OCI-LY1 (cell line): ENCODE measurements around the gene MAD1L1.
"Not testable (repeated sequence)": the region's sequence is repeated elsewhere in the genome, so short reads cannot be mapped to it uniquely, and the experiment has no call there.

Experiments
- H2AFZ ChIP-seq: fragments of 200-600 bp; sonication (generic), shearing (Covaris generic); 2 replicates; pipeline ENCODE4 v1.6.0; 2014; ENCODE audit warnings: antibody characterized with exemption, mild to moderate bottlenecking, low read length
- H3F3A ChIP-seq: fragments of 200-600 bp; sonication (generic), shearing (Covaris generic); 2 replicates; pipeline ENCODE4 v1.6.0; 2014; ENCODE audit warnings: mild to moderate bottlenecking, antibody characterized with exemption, low read length, moderate library complexity; ENCODE audit not compliant: insufficient read depth
- H3K27ac ChIP-seq: fragments of 200-600 bp; sonication (generic); 2 replicates; pipeline ENCODE4 v1.5.1; 2014; ENCODE audit warnings: low read length, mixed run types, mild to moderate bottlenecking, low read depth; ENCODE audit not compliant: poor library complexity, severe bottlenecking
- H3K27me3 ChIP-seq: fragments of 200-600 bp; sonication (generic); 2 replicates; pipeline ENCODE4 v1.6.0; 2014; ENCODE audit warnings: antibody characterized with exemption, mild to moderate bottlenecking, low read length, moderate library complexity; ENCODE audit not compliant: insufficient read depth
- H3K36me3 ChIP-seq: fragments of 200-600 bp; sonication (generic); 2 replicates; pipeline ENCODE4 v1.6.1; 2014; ENCODE audit warnings: mild to moderate bottlenecking, antibody characterized with exemption, low read length, moderate library complexity, mixed read lengths; ENCODE audit not compliant: insufficient read depth
- H3K4me1 ChIP-seq: fragments of 200-600 bp; sonication (generic); 2 replicates; pipeline ENCODE4 v1.5.1; 2014; ENCODE audit warnings: mild to moderate bottlenecking, low read length, moderate library complexity; ENCODE audit not compliant: insufficient read depth, severe bottlenecking
- H3K4me2 ChIP-seq: fragments of 200-600 bp; sonication (generic), shearing (Covaris generic); 2 replicates; pipeline ENCODE4 v1.6.1; 2014; ENCODE audit warnings: low read length
- H3K4me3 ChIP-seq: fragments of 200-600 bp; sonication (generic); 2 replicates; pipeline ENCODE4 v1.5.1; 2014; ENCODE audit warnings: low read length, low read depth, mild to moderate bottlenecking, mixed read lengths; ENCODE audit not compliant: poor library complexity, severe bottlenecking
- H3K79me2 ChIP-seq: fragments of 200-600 bp; shearing (Covaris generic); 2 replicates; pipeline ENCODE4 v1.6.1; 2016; ENCODE audit warnings: mixed run types, low read length, mixed read lengths; ENCODE audit not compliant: insufficient read depth
- H3K9ac ChIP-seq: fragments of 200-600 bp; sonication (generic), shearing (Covaris generic); 2 replicates; pipeline ENCODE4 v1.6.1; 2014; ENCODE audit warnings: mild to moderate bottlenecking, low read length, mixed read lengths
- H3K9me2 ChIP-seq: fragments of 200-600 bp; sonication (generic), shearing (Covaris generic); 2 replicates; pipeline ENCODE4 v1.6.1; 2014; ENCODE audit warnings: low read depth, mild to moderate bottlenecking, low read length, mixed read lengths
- H3K9me3 ChIP-seq: fragments of 200-600 bp; shearing (Covaris generic); 2 replicates; pipeline ENCODE4 v1.6.1; 2014; ENCODE audit warnings: low read length, mixed read lengths
- H4K20me1 ChIP-seq: fragments of 200-600 bp; sonication (generic), shearing (Covaris generic); 2 replicates; pipeline ENCODE4 v1.6.0; 2016; ENCODE audit warnings: mild to moderate bottlenecking, low read length; ENCODE audit not compliant: insufficient read depth
- EZH2 ChIP-seq: fragments of 200-600 bp; sonication (generic), shearing (Covaris generic); IDR thresholded peaks from 2 replicates; pipeline ENCODE4 v1.8.0; 2017; ENCODE audit warnings: borderline replicate concordance, mixed run types, mild to moderate bottlenecking, antibody characterized with exemption, low read length, moderate library complexity, mixed read lengths
- TF ChIP-seq, protein P1 (sequence below): fragments of 200-600 bp; sonication (generic), shearing (Covaris generic); IDR thresholded peaks from 2 replicates; pipeline ENCODE4 v1.5.1; 2017; ENCODE audit warnings: mild to moderate bottlenecking, antibody characterized with exemption, low read length, moderate library complexity, mixed read lengths

The MAD1L1 gene

GRCh38 chr7:1874590-1875391 lies 358.0 kb downstream of the MAD1L1 start:
- not testable (repeated sequence) for H3K79me2 ChIP-seq, H3K9me2 ChIP-seq, H3K4me1 ChIP-seq, H3K9ac ChIP-seq, H3K27me3 ChIP-seq, H3K27ac ChIP-seq, H3K4me3 ChIP-seq, H3K4me2 ChIP-seq, H2AFZ ChIP-seq, H3F3A ChIP-seq, H3K9me3 ChIP-seq, H4K20me1 ChIP-seq
- peaks cover 31% of the 10 kb centered on the region for H3K36me3 ChIP-seq

DNA sequence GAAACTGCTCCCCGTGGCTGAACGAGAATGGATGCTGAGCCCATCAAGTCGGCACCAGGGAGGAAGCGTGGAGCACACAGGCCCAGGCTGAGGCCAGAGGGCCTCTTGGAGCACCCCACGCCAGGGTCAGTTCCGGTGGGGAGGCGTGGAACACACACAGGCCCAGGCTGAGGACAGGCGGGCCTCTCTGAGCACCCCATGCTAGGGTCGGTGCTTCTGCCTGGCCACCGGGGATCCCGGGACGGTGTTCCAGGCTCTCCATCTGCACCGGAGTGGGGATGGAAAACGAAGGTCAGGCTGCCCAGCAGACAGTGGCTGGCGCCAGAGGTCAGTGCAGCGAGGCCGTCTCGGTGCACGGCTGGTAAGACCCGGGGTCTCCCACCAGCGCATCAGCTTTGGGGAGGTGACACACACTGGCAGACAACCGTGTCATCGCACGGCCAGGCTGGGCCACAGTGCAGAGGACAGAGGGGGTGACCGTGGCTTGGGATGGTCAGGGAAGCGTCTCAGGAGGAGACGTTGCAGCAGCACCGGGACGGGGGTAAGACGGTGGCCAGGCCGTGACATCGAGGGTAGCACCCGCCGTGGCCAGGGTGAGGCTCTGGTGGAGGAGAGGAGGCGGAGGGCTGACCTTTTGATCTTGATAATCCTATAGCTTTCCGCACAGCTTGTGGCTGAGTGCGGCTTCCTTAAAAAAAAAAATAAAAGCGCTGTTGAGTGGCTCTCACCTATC lies 358.7 kb downstream of the MAD1L1 start:
- Histone ChIP-seq H3K4me1 (no peaks in the 10 kb centered on the region), H4K20me1 (no peaks in the 10 kb centered on the region), H3K27me3 (no peaks in the 10 kb centered on the region), H3K4me2 (no peak overlapping the region), H3K4me3 (no peak overlapping the region), H3K27ac (no peak overlapping the region), H2AFZ (no peak overlapping the region), H3K9me2 (no peaks in the 10 kb centered on the region), H3K36me3 (peaks cover 24% of the 10 kb centered on the region), H3K9ac (no peak overlapping the region), H3K9me3 (0 out of 2 replicates have a peak, but pooled peaks cover 2% of the 10 kb centered on the region), H3F3A (no peaks in the 10 kb centered on the region), H3K79me2 (no peaks in the 10 kb centered on the region)
- TF ChIP-seq EZH2 = no peak
- TF ChIP-seq, protein P1, sequence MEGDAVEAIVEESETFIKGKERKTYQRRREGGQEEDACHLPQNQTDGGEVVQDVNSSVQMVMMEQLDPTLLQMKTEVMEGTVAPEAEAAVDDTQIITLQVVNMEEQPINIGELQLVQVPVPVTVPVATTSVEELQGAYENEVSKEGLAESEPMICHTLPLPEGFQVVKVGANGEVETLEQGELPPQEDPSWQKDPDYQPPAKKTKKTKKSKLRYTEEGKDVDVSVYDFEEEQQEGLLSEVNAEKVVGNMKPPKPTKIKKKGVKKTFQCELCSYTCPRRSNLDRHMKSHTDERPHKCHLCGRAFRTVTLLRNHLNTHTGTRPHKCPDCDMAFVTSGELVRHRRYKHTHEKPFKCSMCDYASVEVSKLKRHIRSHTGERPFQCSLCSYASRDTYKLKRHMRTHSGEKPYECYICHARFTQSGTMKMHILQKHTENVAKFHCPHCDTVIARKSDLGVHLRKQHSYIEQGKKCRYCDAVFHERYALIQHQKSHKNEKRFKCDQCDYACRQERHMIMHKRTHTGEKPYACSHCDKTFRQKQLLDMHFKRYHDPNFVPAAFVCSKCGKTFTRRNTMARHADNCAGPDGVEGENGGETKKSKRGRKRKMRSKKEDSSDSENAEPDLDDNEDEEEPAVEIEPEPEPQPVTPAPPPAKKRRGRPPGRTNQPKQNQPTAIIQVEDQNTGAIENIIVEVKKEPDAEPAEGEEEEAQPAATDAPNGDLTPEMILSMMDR = no peak

DNA sequence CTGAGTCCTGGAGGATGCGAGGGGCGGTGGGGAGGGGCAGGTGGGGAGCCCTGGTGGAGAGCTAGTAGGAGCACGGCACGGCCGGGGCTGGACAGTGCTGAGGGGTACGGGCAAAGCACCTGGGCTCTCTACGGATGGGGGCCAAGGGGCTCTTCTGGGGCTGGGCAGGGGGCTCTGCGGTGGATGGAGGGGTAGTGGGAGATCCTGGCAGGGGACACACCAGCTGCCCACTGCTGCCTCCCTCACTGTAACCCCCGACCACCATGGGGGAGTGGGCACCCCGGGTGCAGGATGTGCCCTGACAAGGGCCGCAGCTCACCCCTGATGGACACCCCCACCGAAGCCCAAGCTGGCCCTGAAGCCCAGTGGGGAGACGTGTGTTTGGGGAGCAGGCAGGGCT lies 359.3 kb downstream of the MAD1L1 start:
- no peak for TF ChIP-seq EZH2
- Histone ChIP-seq H3K27me3 (no peaks in the 10 kb centered on the region), H3K4me3 (no peak overlapping the region), H3K9me2 (no peaks in the 10 kb centered on the region), H4K20me1 (no peaks in the 10 kb centered on the region), H3K4me2 (no peak overlapping the region), H3F3A (no peaks in the 10 kb centered on the region), H3K36me3 (peaks cover 19% of the 10 kb centered on the region), H3K9ac (no peak overlapping the region), H3K27ac (no peak overlapping the region), H3K9me3 (0 out of 2 replicates have a peak, but pooled peaks cover 2% of the 10 kb centered on the region), H2AFZ (no peak overlapping the region), H3K79me2 (no peaks in the 10 kb centered on the region), H3K4me1 (no peaks in the 10 kb centered on the region)

- Histone ChIP-seq H3K4me3 (no peak overlapping the region), H3K27me3 (no peaks in the 10 kb centered on the region), H3K79me2 (no peaks in the 10 kb centered on the region), H3K9me2 (no peaks in the 10 kb centered on the region), H4K20me1 (no peaks in the 10 kb centered on the region), H3K4me1 (no peaks in the 10 kb centered on the region), H3K9me3 (0 out of 2 replicates have a peak, but pooled peaks cover 2% of the 10 kb centered on the region), H3K4me2 (no peak overlapping the region), H3K27ac (no peak overlapping the region), H3K9ac (no peak overlapping the region), H3K36me3 (peaks cover 19% of the 10 kb centered on the region), H3F3A (no peaks in the 10 kb centered on the region), H2AFZ (no peak overlapping the region)
- TF ChIP-seq, protein P1 = no peak
- TF ChIP-seq EZH2 = no peak
Measured at GRCh38 chr7:1873070-1873405, 359.7 kb downstream of the MAD1L1 start.
